Prostate gland (tissue), 2 donors: ENCODE results near the gene DISP3. TPM values are rescaled to one million over a fixed set of nuclear protein-coding genes. Genes with fewer than 3 reads are reported as not detected.

Source experiments
- DNase-seq: peaks from one replicate; pipeline ENCODE4 v3.0.0-alpha.2; 2019; ENCODE audit warnings: low spot score
- H3K27ac ChIP-seq, 2 donors: fragments of 200-600 bp; sonication (generic); 2 replicates each; pipeline ENCODE4 v1.5.1; 2017 to 2019
- H3K27me3 ChIP-seq: fragments of 200-600 bp; sonication (generic); replicated peaks from 2 replicates; pipeline ENCODE4 v1.5.1; 2019; ENCODE audit not compliant: insufficient read depth
- H3K36me3 ChIP-seq, 2 donors: fragments of 200-600 bp; sonication (generic); 1 replicate in 1 of 2; 2 replicates in 1 of 2; pipeline versions ENCODE4 v1.5.1 to v1.8.1; 2017 to 2019
- H3K4me1 ChIP-seq: fragments of 200-600 bp; sonication (generic); replicated peaks from 2 replicates; pipeline ENCODE4 v1.5.1; 2019
- H3K4me3 ChIP-seq, 2 donors: fragments of 200-600 bp; sonication (generic); 2 replicates each; pipeline ENCODE4 v1.5.1; 2017 to 2019
- H3K9me3 ChIP-seq: fragments of 200-600 bp; sonication (generic); 2 replicates; pipeline ENCODE4 v1.5.1; 2017
- POLR2A ChIP-seq: fragments of 450-650 bp; IDR thresholded peaks from one replicate; pipeline ENCODE4 v1.6.1; 2016; ENCODE audit warnings: antibody characterized with exemption, mild to moderate bottlenecking
- POLR2AphosphoS5 ChIP-seq: sonication (generic); formaldehyde crosslinking; IDR thresholded peaks from one replicate; pipeline ENCODE4 v1.6.1; 2017; ENCODE audit warnings: antibody characterized with exemption
- WGBS: methylation state at CpG from one replicate; pipeline ENCODE4 v1.1.5; 2018; 5-methylcytosine and 5-hydroxymethylcytosine counted together
- intact Hi-C: fragments of 100-400 bp; cut with DNase I; formaldehyde crosslinking; loops from one replicate; pipeline ENCODE4 v1.14.2; 2022
- total RNA-seq, 2 donors: library from RNA; depleted of rRNA; stranded (reverse); fragments of >200 nt; gene quantifications; one replicate each; pipeline ENCODE4 v1.1.0, GENCODE V29; 2016
- TF ChIP-seq, protein P1 (sequence below), 4 experiments: fragments of 200-600 bp in 2 of 4; fragments of 450-650 bp in 2 of 4; sonication (generic) in 2 of 4; IDR thresholded peaks; 1 replicate in 3 of 4; 2 replicates in 1 of 4; pipeline ENCODE4 v1.5.1; 2016 to 2019; ENCODE audit warnings: antibody characterized with exemption in 4 of 4, mild to moderate bottlenecking in 2 of 4, moderate library complexity in 2 of 4

Gene DISP3
- total RNA-seq, 2 donors from 2014 or later, result 0.80 to 1.7 TPM

DNA sequence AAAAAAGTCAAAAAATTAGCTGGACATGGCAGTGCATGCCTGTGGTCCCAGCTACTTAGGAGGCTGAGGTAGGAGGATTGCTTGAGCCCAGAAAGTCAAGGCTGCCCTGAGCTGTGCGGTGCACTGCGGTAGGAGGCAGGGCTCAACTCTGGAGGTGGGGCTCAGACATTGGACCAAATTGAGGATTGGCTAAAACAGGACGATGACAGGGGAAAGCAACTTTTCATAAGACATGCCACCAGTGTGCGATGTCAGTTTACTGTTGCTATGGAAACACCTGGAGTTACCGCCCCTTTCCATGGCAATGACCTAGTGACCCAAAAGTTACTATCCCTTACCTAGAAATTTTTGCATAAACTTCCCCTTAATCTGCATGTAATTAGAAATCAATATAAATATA, 85.3 kb downstream of the DISP3 start:
- intact Hi-C loops, result no loop called here
- no peak for TF ChIP-seq POLR2A
- H3K27ac ChIP-seq, result no peak overlapping the region
- H3K36me3 ChIP-seq, result no peaks in the 10 kb centered on the region
- H3K4me3 ChIP-seq, result no peak overlapping the region
- H3K4me1 ChIP-seq, result no peaks in the 10 kb centered on the region
- no peak for DNase-seq
- H3K9me3 ChIP-seq, result no peaks in the 10 kb centered on the region
- peaks cover 8% of the 10 kb centered on the region for H3K27me3 ChIP-seq
- 76% methylated on average over 5 of the region's 5 CpGs for WGBS

DNA sequence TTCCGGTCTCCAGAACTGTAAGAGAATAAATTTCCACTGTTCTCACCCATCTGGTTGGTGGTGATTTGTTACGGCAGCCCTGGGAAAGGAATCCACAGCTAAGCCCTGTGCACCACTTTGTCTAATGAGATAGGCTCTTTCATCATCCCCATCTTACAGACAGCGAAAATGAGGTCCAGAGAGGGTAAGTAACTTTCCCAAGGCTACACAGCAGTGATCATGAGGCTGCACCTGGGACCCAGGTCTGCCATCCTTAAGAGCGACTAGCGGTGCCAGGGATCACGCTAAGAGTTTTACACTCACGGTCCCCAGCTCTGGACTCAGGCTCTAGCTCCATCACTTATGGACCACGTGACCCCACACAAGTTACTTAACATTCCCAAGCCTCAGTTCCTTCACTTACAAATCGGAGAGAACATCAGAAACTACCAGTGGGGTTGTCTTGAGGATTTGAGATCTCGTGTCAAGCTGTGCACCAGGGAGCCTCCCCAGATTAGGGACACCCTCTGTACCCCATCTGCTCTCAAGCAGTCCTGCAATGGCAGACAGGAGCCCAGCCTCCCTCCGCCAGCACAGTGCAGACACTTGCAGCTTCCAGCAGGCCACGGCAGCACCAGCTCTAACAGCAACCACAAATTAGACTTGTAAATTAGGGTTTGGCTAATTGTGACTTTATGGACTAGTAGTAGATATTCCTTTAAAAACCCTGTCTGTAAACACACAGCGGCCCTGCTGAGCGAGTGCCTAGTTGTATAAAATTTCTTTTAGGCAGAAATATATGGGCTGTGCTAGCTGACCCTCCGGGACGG, 87.3 kb downstream of the DISP3 start:
- Histone ChIP-seq H3K27ac (no peak overlapping the region), H3K9me3 (no peaks in the 10 kb centered on the region), H3K27me3 (peaks cover 5% of the 10 kb centered on the region), H3K36me3 (no peaks in the 10 kb centered on the region), H3K4me3 (no peak overlapping the region), H3K4me1 (no peaks in the 10 kb centered on the region)
- WGBS, result 65% methylated on average over 16 of the region's 16 CpGs
- TF ChIP-seq POLR2A (no peak), POLR2AphosphoS5 (no peak)
- TF ChIP-seq, protein P1, sequence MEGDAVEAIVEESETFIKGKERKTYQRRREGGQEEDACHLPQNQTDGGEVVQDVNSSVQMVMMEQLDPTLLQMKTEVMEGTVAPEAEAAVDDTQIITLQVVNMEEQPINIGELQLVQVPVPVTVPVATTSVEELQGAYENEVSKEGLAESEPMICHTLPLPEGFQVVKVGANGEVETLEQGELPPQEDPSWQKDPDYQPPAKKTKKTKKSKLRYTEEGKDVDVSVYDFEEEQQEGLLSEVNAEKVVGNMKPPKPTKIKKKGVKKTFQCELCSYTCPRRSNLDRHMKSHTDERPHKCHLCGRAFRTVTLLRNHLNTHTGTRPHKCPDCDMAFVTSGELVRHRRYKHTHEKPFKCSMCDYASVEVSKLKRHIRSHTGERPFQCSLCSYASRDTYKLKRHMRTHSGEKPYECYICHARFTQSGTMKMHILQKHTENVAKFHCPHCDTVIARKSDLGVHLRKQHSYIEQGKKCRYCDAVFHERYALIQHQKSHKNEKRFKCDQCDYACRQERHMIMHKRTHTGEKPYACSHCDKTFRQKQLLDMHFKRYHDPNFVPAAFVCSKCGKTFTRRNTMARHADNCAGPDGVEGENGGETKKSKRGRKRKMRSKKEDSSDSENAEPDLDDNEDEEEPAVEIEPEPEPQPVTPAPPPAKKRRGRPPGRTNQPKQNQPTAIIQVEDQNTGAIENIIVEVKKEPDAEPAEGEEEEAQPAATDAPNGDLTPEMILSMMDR (IDR thresholded peaks at IDR 0.05), result no peak
- intact Hi-C loops, result no loop called here
- DNase-seq, result no peak

DNA sequence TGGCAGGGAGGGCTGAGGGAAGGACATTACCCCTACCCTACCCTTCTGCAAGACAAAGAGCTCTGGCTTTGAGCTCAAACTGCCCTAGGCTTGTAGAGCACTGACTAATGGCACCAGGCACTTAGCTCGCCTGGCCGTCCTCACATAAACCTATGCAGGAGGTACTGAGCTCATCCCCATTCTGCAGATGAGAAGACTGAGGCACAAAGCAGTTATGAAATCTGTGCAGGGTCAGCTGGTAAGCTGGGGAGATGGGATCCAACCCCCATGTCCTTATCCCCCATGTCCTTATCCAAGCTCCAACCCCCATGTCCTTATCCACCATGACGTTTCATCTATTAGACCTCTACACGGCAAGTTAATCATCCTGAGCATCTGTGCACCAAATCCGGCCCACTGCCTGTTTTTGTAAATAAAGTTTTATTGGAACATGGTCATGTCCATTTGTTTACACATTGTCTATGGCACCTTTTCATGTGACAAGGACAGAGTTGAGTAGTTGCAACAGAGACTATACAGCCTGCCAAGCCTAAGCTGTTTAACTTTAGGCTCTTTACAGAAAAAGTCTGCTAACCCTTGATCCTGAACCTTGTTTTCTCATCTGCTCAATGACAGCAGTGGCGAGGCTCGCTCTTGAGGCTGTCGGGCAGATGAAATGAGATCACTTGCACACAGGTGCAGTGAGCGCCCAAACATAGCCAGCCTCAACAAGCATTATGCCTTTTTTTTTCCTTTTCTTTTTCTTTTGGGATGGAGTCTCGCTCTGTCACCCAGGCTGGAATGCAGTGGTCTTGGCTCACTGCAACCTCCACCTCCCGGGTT, 88.5 kb downstream of the DISP3 start:
- DNase-seq, result no peak
- peaks cover 5% of the 10 kb centered on the region for H3K27me3 ChIP-seq

DNA sequence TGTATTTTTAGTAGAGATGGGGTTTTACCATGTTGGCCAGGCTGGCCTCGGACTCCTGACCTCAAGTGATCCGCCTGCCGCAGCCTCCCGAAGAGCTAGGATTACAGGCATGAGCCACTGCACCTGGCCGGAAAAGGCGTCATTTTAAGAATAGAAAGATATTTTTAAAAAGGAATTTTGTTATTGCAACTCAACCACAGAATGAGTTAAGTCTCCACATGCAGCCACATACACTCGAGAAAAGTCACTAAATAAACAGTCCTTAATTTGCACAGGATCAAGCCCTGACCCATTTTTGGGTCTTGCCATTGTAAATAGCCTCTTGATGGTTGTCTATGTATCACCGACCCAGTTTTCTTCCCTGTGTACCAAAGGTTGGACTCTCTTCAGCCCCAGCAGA, 89.7 kb downstream of the DISP3 start:
- intact Hi-C loops, result no loop called here
- no peaks in the 10 kb centered on the region for H3K4me1 ChIP-seq
- no peak overlapping the region for H3K27ac ChIP-seq
- no peak overlapping the region for H3K4me3 ChIP-seq
- H3K36me3 ChIP-seq, result no peaks in the 10 kb centered on the region
- H3K27me3 ChIP-seq, result peaks cover 5% of the 10 kb centered on the region
- H3K9me3 ChIP-seq, result no peaks in the 10 kb centered on the region
- TF ChIP-seq POLR2A (no peak), POLR2AphosphoS5 (no peak)
- TF ChIP-seq, protein P1 (IDR thresholded peaks at IDR 0.05), result no peak
- DNase-seq, result no peak
- 65% methylated on average over 8 of the region's 8 CpGs for WGBS

More for the DNA sequence above, 88.5 kb downstream of the DISP3 start:
- TF ChIP-seq POLR2AphosphoS5, result no peak
- TF ChIP-seq, protein P1 (IDR thresholded peaks at IDR 0.05), result no peak
- TF ChIP-seq POLR2A, result no peak
- WGBS, result 82% methylated on average over 11 of the region's 11 CpGs
- H3K4me1 ChIP-seq, result no peaks in the 10 kb centered on the region
- intact Hi-C loops, result no loop called here
- no peaks in the 10 kb centered on the region for H3K9me3 ChIP-seq
- no peak overlapping the region for H3K27ac ChIP-seq
- H3K36me3 ChIP-seq, result no peaks in the 10 kb centered on the region
- H3K4me3 ChIP-seq, result no peak overlapping the region

DNA sequence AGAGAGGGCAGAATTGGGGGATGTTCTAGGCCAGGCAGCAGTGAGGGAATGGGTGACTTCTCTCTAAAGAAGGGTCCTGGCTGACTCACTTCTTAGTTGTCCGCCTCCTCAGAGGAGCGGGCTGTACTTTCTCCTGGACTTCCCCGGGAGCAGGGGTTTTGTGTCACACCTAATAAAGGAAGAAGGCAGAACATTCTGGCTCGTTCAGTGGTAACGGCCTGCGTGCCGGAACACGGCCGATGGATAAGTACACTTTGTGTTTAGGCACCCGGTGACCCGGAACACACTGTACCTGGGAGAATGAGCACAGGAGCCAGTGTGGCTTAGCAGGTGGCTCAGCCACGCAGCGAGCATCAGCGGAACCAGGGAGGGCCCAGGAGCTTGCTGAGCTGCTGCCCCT, 90.6 kb downstream of the DISP3 start:
- TF ChIP-seq, protein P1 (IDR thresholded peaks at IDR 0.05), result no peak
- TF ChIP-seq POLR2AphosphoS5 (no peak), POLR2A (no peak)
- H3K9me3 ChIP-seq, result no peaks in the 10 kb centered on the region
- H3K36me3 ChIP-seq, result no peaks in the 10 kb centered on the region
- no peaks in the 10 kb centered on the region for H3K4me1 ChIP-seq
- intact Hi-C loops, result no loop called here
- H3K4me3 ChIP-seq, result no peak overlapping the region
- H3K27ac ChIP-seq, result no peak overlapping the region
- no peak for DNase-seq
- WGBS, result 28% methylated on average over 14 of the region's 14 CpGs
- H3K27me3 ChIP-seq, result peaks cover 5% of the 10 kb centered on the region
